Spleen (tissue), 11 donors: ENCODE measurements around the gene NDRG4. TPM values are rescaled to one million over a fixed set of nuclear protein-coding genes. Genes with fewer than 3 reads are reported as not detected.
"Not testable (repeated sequence)": the region's sequence is repeated elsewhere in the genome, so short reads cannot be mapped to it uniquely, and the experiment has no call there.

Experiments used
- DNase-seq: peaks from one replicate; pipeline ENCODE4 v3.0.0-alpha.2; 2020
- H3K27ac ChIP-seq, 8 donors: fragments of 200-600 bp; sonication (generic) in 7 of 8; 1 replicate in 4 of 8; 2 replicates in 4 of 8; pipeline versions ENCODE4 v1.5.0 to v1.8.0; 2016 to 2021; ENCODE audit warnings: inconsistent platforms in 4 of 8, mild to moderate bottlenecking in 4 of 8, moderate library complexity in 1 of 8
- H3K27me3 ChIP-seq, 7 donors: fragments of 200-600 bp; sonication (generic) in 6 of 7; replicated peaks in 1 of 7; 1 replicate in 4 of 7; 2 replicates in 3 of 7; pipeline versions ENCODE4 v1.5.0 to v1.8.0; 2016 to 2021; ENCODE audit warnings: inconsistent platforms in 3 of 7, mild to moderate bottlenecking in 1 of 7
- H3K36me3 ChIP-seq, 6 donors: fragments of 200-600 bp; sonication (generic) in 5 of 6; 1 replicate in 4 of 6; 2 replicates in 2 of 6; pipeline versions ENCODE4 v1.5.0 to v1.8.0; 2016 to 2021; ENCODE audit warnings: inconsistent platforms in 2 of 6
- H3K4me1 ChIP-seq, 6 donors: fragments of 200-600 bp; sonication (generic) in 5 of 6; 1 replicate in 3 of 6; 2 replicates in 3 of 6; pipeline versions ENCODE4 v1.5.0 to v1.8.0; 2016 to 2021; ENCODE audit warnings: inconsistent platforms in 3 of 6
- H3K4me3 ChIP-seq, 8 donors: fragments of 200-600 bp; sonication (generic) in 7 of 8; 1 replicate in 4 of 8; 2 replicates in 4 of 8; pipeline versions ENCODE4 v1.5.0 to v1.8.0; 2016 to 2021; ENCODE audit warnings: inconsistent platforms in 4 of 8, mild to moderate bottlenecking in 4 of 8, moderate library complexity in 2 of 8
- H3K9me3 ChIP-seq, 8 donors: fragments of 200-600 bp; sonication (generic) in 7 of 8; 1 replicate in 4 of 8; 2 replicates in 4 of 8; pipeline versions ENCODE4 v1.5.0 to v1.8.0; 2016 to 2021; ENCODE audit warnings: inconsistent platforms in 4 of 8
- CTCF ChIP-seq, 11 experiments: fragments of 200-600 bp in 7 of 11; fragments of 450-650 bp in 4 of 11; sonication (generic) in 4 of 11; IDR thresholded peaks in 8 of 11; conservative IDR thresholded peaks in 3 of 11; 1 replicate in 7 of 11; 2 replicates in 4 of 11; pipeline versions ENCODE4 v1.4.0 to v1.8.0; 2016 to 2021; ENCODE audit warnings: antibody characterized with exemption in 11 of 11, inconsistent platforms in 4 of 11, mild to moderate bottlenecking in 1 of 11
- POLR2A ChIP-seq, 3 donors: fragments of 450-650 bp; IDR thresholded peaks; one replicate each; pipeline ENCODE4 v1.5.1; 2017; ENCODE audit warnings: antibody characterized with exemption in 3 of 3, mild to moderate bottlenecking in 1 of 3
- POLR2AphosphoS5 ChIP-seq, 3 donors: sonication (generic); formaldehyde crosslinking; IDR thresholded peaks; one replicate each; pipeline ENCODE4 v1.5.1; 2017; ENCODE audit warnings: antibody characterized with exemption in 3 of 3
- WGBS, 5 donors: extraction: QIAGEN DNeasy Blood & Tissue Kit in 3 of 5; methylation state at CpG; one replicate each; pipeline versions ENCODE4 v1.1.5 to v1.1.7; 2013 to 2018; 5-methylcytosine and 5-hydroxymethylcytosine counted together
- intact Hi-C: fragments of 100-400 bp; cut with DNase I; formaldehyde crosslinking; loops from one replicate; pipeline ENCODE4 v1.15.0; 2023; ENCODE audit warnings: low total_unique reads
- polyA plus RNA-seq, 3 donors: library from polyadenylated mRNA; stranded (reverse); fragments of 200-250 nt; gene quantifications; one replicate each; pipeline ENCODE4 v1.2.1, GENCODE V29; 2013
- total RNA-seq, 7 donors: library from RNA; depleted of rRNA in 3 of 7; stranded (reverse); fragments of >200 nt in 3 of 7; fragmentation: NEBNext Ultra II Directional in 4 of 7; extraction: Animal tissue kit (Norgen Biotek cat#: 25700) in 4 of 7; gene quantifications; one replicate each; pipeline versions ENCODE4 v1.1.0 to v1.2.1, GENCODE V29; 2016 to 2021
- donor health status: healthy with polysubstance abuse.
- donor health status: DM: no; HTN: no; CAD: no; lungs with moderate emphysema.
- donor health status: DM: no; HTN: no; CAD: no.
- donor health status: Bipolar disorder and iron deficiency.
- donor health status: healthy.
- donor health status: DM: no; HTN: no; CAD: no.
- donor health status: DM: yes; HTN: yes; CAD: no.

The NDRG4 gene
- total and polyA plus RNA-seq, 10 donors, result 9.4 to 115 (median 43.6) TPM

GRCh38 chr16:58490065-58490464, 9.9 kb upstream of the NDRG4 start:
- H3K36me3 ChIP-seq, result no peaks in the 10 kb centered on the region
- H3K27ac ChIP-seq, result no peak overlapping the region
- peak; percentile 47 for DNase-seq
- no peak overlapping the region for H3K4me3 ChIP-seq
- TF ChIP-seq POLR2AphosphoS5 (IDR thresholded peaks at IDR 0.05) (no peak), CTCF (IDR thresholded peaks at IDR 0.05 in 8 of 11, conservative IDR thresholded peaks at IDR 0.05 in 3 of 11) (no peak), POLR2A (IDR thresholded peaks at IDR 0.05) (no peak)
- no peaks in the 10 kb centered on the region for H3K9me3 ChIP-seq
- peaks cover 0 to 19% (median 0%) of the 10 kb centered on the region in 7 donors for H3K27me3 ChIP-seq
- H3K4me1 ChIP-seq, result peaks cover 4 to 13% (median 8%) of the 10 kb centered on the region in 6 donors
- intact Hi-C loops, result no loop called here
- WGBS, 5 donors, result 87 to 98% (median 95%) methylated on average over 3 to 4 of the region's 4 CpGs; no CpG with 5 or more reads in 1 of the 5 donors

DNA sequence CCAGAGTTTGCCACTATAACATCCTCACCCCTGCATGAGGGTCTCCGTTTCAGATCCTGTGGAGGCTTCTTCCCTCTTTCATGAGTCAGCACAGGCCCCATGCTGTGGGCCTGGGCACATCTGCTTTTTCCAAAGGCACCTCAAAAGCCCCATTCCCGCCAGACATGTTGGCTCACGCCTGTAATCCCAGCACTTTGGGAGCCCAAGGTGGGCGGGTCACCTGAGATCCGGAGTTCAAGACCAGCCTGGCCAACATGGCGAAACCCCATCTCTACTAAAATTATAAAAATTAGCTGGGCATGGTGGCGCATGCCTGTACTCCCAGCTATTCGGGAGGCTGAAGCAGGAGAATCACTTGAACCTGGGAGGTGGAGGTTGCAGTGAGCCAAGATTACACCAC, 9.4 kb upstream of the NDRG4 start:
- H3K9me3 ChIP-seq, H3K4me3 ChIP-seq, H3K36me3 ChIP-seq, intact Hi-C loops, H3K27ac ChIP-seq: not testable (repeated sequence)
- WGBS, 5 donors, result 87 to 94% (median 91%) methylated on average over 7 to 8 of the region's 8 CpGs
- H3K4me1 ChIP-seq, result peaks cover 4 to 18% (median 8%) of the 10 kb centered on the region in 6 donors
- DNase-seq, result peak; percentile 41
- peaks cover 0 to 19% (median 0%) of the 10 kb centered on the region in 7 donors for H3K27me3 ChIP-seq

- DNase-seq, result peak; percentile 59
- peaks cover 4 to 18% (median 8%) of the 10 kb centered on the region in 6 donors for H3K4me1 ChIP-seq
- no peak for TF ChIP-seq POLR2AphosphoS5 (IDR thresholded peaks at IDR 0.05)
- no peak for TF ChIP-seq POLR2A (IDR thresholded peaks at IDR 0.05)
- no peak for TF ChIP-seq CTCF (IDR thresholded peaks at IDR 0.05 in 8 of 11, conservative IDR thresholded peaks at IDR 0.05 in 3 of 11)
- H3K9me3 ChIP-seq, result no peaks in the 10 kb centered on the region
- 53 to 65% (median 64%) methylated on average over 4 of the region's 4 CpGs for WGBS, 5 donors
- H3K36me3 ChIP-seq, result no peaks in the 10 kb centered on the region
- H3K4me3 ChIP-seq, result no peak overlapping the region
- intact Hi-C loops, result no loop called here
- no peak overlapping the region for H3K27ac ChIP-seq
- peaks cover 0 to 15% (median 0%) of the 10 kb centered on the region in 7 donors for H3K27me3 ChIP-seq
Observed at GRCh38 chr16:58492066-58492465, 7.9 kb upstream of the NDRG4 start.

DNA sequence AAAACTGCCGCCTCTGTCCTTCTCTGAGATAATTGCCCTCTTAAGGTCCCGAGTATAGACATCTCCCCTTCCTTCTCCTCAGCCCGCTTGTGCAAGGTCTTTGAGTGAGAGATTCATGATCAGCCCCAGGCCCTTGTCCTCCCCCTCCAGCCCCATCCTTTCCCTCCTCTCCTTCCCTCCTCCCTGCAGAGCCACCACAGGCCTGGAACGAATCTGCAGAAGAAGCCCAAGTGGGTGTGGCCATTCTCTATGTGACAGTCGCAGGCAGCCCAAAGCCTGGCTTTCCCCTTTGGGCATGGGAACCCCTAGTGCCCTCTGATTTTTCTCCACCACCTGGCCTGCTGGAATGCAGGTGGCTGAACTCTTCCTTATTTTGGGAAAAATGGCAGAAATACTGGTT, 7.2 kb upstream of the NDRG4 start:
- WGBS, 5 donors, result 49 to 65% (median 56%) methylated on average over 5 of the region's 5 CpGs
- Histone ChIP-seq H3K27me3 (peaks cover 0 to 8% (median 0%) of the 10 kb centered on the region in 7 donors), H3K36me3 (no peaks in the 10 kb centered on the region), H3K27ac (no peak overlapping the region), H3K9me3 (no peaks in the 10 kb centered on the region), H3K4me1 (peaks cover 2 to 12% (median 4%) of the 10 kb centered on the region in 6 donors), H3K4me3 (no peak overlapping the region)
- DNase-seq, result peak; percentile 31
- intact Hi-C loops, result no loop called here
- no peak for TF ChIP-seq CTCF (IDR thresholded peaks at IDR 0.05 in 8 of 11, conservative IDR thresholded peaks at IDR 0.05 in 3 of 11)
- TF ChIP-seq POLR2AphosphoS5 (IDR thresholded peaks at IDR 0.05), result no peak
- no peak for TF ChIP-seq POLR2A (IDR thresholded peaks at IDR 0.05)
